GM23338 (cell line): ENCODE data around the gene NFE2L1. TPM values are rescaled to one million over a fixed set of nuclear protein-coding genes. Genes with fewer than 3 reads are reported as not detected.

Source experiments
- microRNA counts: library from miRNA; unstranded; fragments of <30 nt; microRNA quantifications from one replicate; lab custom pipeline; 2017
- microRNA-seq: library from miRNA; unstranded; fragments of <30 nt; microRNA quantifications from one replicate; pipeline ENCODE4, GENCODE V29; 2017
- polyA plus RNA-seq: library from polyadenylated mRNA; unstranded; fragments of >200 nt; fragmentation: Nextera tagmentation; extraction: Ambion mirVana; gene quantifications from 2 replicates; pipeline ENCODE4 v1.2.1, GENCODE V29; 2016
- small RNA-seq: library from RNA; depleted of rRNA; stranded (forward); fragments of <200 nt; gene quantifications from one replicate; pipeline ENCODE3, GENCODE V24; 2014; ENCODE audit warnings: low replicate concordance
- total RNA-seq: library from RNA; depleted of rRNA; stranded (reverse); fragments of >200 nt; shearing (Covaris generic); gene quantifications from 2 replicates; pipeline ENCODE4 v1.2.3, GENCODE V29; 2014; rRNA removed

NFE2L1 gene
- total and polyA plus RNA-seq, 2 experiments from 2014 or later, result 39.9 to 138 TPM

MicroRNAs within 50 kb of the gene (microRNA counts, 767-probe panel; counts per million panel counts)
- not detected for microRNA hsa-miR-152 (lab: Ali Mortazavi, UCI)

Small RNA genes lying within 50 kb of the gene (microRNA-seq; reads per million reads assigned to microRNA genes)
- 2.2 reads per million, percentile 2 among the genes with 10 or more reads in this experiment for gene MIR152

Small RNA genes lying within 50 kb of the gene (small RNA-seq; reads per million reads assigned to genes)
- not detected for gene AC004477.2
- gene MIR152, result 0.45 reads per million, percentile 30 among the genes with 10 or more reads in this experiment
- 0.47 reads per million, percentile 32 among the genes with 10 or more reads in this experiment for gene RNU6-1201P

Other genes starting within 250 kb of the NFE2L1 start
- gene OSBPL7, start 226.6 kb upstream of the NFE2L1 start, total RNA-seq, result 8.1 and 9.8 TPM in 2 replicates
- gene OSBPL7, start 226.6 kb upstream of the NFE2L1 start, polyA plus RNA-seq, result 3.4 and 3.7 TPM in 2 replicates
- 74.7 and 75.8 TPM in 2 replicates for gene MRPL10, start 216.8 kb upstream of the NFE2L1 start, total RNA-seq
- 50.2 and 53.5 TPM in 2 replicates for gene MRPL10, start 216.8 kb upstream of the NFE2L1 start, polyA plus RNA-seq
- 0.35 TPM in 1 of 2 replicates, not detected in the other for gene LRRC46, start 216.7 kb upstream of the NFE2L1 start, total RNA-seq
- gene LRRC46, start 216.7 kb upstream of the NFE2L1 start, polyA plus RNA-seq, result 0.14 and 0.18 TPM in 2 replicates
- 39.1 and 40.6 TPM in 2 replicates for gene SCRN2, start 207.1 kb upstream of the NFE2L1 start, total RNA-seq
- 44.0 and 45.5 TPM in 2 replicates for gene SCRN2, start 207.1 kb upstream of the NFE2L1 start, polyA plus RNA-seq
- 0.82 and 1.0 TPM in 2 replicates for gene SP6, start 197.2 kb upstream of the NFE2L1 start, total RNA-seq
- 0.13 and 0.23 TPM in 2 replicates for gene SP6, start 197.2 kb upstream of the NFE2L1 start, polyA plus RNA-seq
- gene SP2, start 152.1 kb upstream of the NFE2L1 start, total RNA-seq, result 6.0 and 7.6 TPM in 2 replicates
- 10.8 and 12.9 TPM in 2 replicates for gene SP2, start 152.1 kb upstream of the NFE2L1 start, polyA plus RNA-seq
- 12.7 and 21.8 TPM in 2 replicates for gene PNPO, start 106.8 kb upstream of the NFE2L1 start, total RNA-seq
- 3.9 and 5.0 TPM in 2 replicates for gene PNPO, start 106.8 kb upstream of the NFE2L1 start, polyA plus RNA-seq
- not detected in 2 replicates for gene PRR15L, start 90.5 kb upstream of the NFE2L1 start, total RNA-seq
- gene PRR15L, start 90.5 kb upstream of the NFE2L1 start, polyA plus RNA-seq, result 0.57 and 0.66 TPM in 2 replicates
- gene CDK5RAP3, start 77.2 kb upstream of the NFE2L1 start, total RNA-seq, result 67.0 and 106 TPM in 2 replicates
- gene CDK5RAP3, start 77.2 kb upstream of the NFE2L1 start, polyA plus RNA-seq, result 78.9 and 92.6 TPM in 2 replicates
- gene COPZ2, start 10.6 kb upstream of the NFE2L1 start, total RNA-seq, result not detected in 2 replicates
- gene COPZ2, start 10.6 kb upstream of the NFE2L1 start, polyA plus RNA-seq, result not detected in 2 replicates
- 113 and 127 TPM in 2 replicates for gene CBX1, start 53.1 kb downstream of the NFE2L1 start, total RNA-seq
- 223 and 243 TPM in 2 replicates for gene CBX1, start 53.1 kb downstream of the NFE2L1 start, polyA plus RNA-seq
- 13.7 and 16.3 TPM in 2 replicates for gene SNX11, start 59.4 kb downstream of the NFE2L1 start, total RNA-seq
- gene SNX11, start 59.4 kb downstream of the NFE2L1 start, polyA plus RNA-seq, result 7.9 and 8.0 TPM in 2 replicates